GM20431 (cell line): ENCODE results near the gene ANO7.

Source experiments
- in situ Hi-C: fragments of 300-500 bp; cut with MseI, MboI; formaldehyde crosslinking; loops from one replicate; pipeline ENCODE4 v1.15.0; 2020; ENCODE audit warnings: low sequenced_read_pairs; ENCODE audit not compliant: unreplicated experiment

The ANO7 gene

DNA sequence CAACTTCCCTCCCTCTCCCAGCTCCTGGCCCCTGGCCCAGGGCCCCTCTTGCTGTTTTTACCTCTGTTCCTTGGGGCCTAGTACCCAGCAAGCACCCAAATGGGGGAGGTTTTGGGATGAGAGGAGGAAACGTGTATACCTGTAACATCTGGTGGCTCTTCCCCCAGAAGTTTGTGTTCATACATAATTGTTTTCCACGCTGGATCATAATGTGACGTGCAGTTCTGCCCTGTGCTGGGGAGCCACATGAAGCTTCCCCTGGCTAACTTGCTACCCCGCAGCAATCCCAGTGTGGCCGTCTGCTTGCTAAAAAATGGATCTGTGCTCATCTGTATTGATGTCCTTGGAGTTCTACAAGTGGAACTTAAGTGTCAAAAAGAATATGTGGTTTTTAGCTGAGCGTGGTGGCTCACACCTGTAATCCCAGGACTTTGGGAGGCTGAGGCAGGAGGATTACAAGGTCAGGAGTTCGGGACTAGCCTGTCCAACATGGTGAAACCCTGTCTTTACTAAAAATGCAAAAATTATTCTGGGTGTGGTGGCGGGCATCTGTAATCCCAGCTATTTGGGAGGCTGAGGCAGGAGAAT lies 36.5 kb downstream of the ANO7 start:
- in situ Hi-C loops, result no loop called here

DNA sequence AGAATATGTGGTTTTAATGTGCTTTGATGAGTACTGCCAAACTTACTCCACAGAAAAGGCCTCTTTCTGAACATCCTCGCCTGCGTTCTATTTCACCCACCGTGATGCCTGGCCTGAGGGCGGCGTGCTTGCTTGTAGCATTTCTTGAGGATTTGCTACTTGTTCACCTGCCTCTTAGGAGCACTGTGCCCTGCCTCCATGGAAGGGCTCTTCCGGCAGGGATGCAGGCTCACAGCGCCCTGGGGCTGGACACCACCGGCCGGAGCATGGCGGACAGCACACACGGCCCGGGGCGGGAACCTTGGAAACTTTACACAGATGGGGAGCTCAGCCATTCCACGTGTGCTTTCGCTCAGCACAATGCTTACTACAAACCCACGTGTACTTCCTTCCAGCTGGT lies 37.1 kb downstream of the ANO7 start:
- in situ Hi-C loops, result no loop called here

DNA sequence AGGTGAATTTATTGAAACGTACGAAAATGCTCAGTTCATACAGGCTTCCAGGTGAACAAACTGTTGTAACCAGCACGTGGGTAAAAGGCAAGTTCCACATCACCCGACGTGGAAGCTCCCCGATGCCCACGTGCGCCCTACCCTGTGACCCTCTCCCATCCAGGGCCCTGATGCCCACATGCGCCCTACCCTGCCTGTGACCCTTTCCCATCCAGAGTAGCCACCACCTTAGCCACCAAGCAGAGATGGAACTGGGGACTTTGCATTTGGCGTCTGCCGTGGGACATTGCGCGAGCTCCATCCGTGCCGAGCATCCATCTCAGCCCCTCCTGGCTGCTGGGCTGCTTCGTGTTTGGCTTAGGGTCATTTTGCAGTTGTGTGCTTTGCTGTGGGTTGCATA lies 37.5 kb downstream of the ANO7 start:
- in situ Hi-C loops, result no loop called here

DNA sequence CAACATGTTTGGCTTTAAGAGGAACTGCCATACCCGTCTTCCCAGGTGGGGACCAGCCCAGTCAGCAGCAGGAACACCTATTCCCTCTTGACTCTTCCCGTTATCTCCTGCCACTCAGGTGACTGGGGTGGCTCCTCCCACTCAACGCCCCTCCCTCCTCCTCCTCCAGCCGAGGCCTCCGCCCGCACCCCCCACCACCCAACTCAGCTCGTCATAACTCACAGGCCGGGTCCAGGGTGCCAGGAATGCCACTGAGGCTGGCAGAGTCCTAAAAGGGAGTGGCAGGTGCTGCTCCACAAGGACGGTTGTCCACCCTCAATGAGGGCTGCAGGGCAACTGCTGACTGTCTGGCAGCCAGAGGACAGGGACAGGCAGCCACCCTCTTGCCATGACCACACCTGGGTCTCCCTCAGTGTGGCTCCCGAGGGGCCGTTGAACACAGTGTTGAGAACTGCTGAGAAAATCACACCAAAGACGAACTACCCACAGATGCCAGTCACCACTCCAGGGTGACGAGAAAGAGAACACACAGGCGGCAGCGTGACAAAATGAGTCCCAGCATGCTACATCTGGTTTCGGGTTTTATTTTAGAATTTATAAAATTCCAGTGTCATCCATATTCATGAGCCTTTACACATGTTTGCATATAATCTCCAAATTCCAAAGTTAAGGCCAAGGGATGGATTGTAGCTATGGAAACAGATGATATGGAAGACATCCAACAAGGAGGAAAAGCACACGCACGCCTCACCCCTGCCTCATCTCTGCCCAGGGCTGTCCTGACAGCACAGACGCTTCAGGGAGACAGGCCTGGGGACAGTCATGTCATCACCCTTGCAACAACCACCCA lies 38.5 kb downstream of the ANO7 start:
- in situ Hi-C loops, result no loop called here

DNA sequence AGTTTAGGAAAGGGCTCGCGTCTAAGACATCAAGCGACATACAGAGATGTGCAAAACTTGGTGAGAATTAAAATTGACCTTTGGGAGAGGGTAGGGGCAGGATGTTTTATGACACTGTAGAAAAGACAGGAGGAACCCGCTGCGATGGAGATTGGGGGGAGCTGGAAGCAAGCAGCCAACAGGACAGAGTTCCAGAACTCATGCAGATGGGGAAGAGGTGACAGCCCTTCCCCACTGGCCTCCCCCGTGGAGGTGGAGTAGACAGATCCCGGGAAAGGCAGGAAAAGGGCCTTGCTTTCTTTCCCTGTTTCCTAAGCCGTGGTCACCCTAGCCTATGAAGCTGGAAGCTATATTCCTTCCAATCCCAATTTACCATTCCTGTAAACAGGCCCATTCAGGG lies 39.1 kb downstream of the ANO7 start:
- in situ Hi-C loops, result no loop called here

DNA sequence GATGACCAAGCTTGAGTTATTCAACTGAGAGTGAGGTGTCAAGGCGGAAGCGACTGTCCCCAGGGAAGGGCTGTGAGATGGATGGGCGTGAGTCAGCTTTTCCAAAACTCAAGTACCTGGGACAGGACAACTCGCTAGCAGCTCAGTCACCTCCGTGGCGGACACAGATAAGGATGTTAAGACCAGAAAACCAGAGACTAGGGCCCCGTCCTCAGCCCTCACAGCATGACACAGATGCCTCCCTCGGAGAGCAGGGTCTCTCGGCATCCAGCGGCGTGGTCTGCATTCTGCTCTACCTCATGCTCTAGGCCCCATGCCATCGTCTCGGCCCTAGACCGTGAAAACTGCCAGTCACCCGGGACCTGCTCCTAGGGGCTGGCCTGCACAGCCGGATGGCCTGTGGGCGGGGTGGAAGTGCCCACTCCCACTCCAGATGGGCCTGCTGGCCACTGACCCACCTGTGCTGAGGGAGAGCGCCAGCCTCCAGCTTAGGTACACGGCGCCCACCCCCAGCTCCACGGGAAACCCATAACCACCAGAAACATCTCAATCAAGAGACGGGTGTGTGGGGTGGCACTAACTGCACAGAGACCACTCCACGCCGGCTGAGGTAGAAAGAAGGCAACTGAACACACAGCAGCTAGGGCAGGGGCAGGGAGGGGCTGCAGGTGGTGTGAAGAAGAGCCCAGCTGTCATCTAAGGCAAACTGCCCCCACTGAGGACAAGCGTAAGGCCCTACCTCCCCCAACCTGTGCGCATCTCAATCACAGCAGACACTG lies 39.8 kb downstream of the ANO7 start:
- in situ Hi-C loops, result no loop called here

DNA sequence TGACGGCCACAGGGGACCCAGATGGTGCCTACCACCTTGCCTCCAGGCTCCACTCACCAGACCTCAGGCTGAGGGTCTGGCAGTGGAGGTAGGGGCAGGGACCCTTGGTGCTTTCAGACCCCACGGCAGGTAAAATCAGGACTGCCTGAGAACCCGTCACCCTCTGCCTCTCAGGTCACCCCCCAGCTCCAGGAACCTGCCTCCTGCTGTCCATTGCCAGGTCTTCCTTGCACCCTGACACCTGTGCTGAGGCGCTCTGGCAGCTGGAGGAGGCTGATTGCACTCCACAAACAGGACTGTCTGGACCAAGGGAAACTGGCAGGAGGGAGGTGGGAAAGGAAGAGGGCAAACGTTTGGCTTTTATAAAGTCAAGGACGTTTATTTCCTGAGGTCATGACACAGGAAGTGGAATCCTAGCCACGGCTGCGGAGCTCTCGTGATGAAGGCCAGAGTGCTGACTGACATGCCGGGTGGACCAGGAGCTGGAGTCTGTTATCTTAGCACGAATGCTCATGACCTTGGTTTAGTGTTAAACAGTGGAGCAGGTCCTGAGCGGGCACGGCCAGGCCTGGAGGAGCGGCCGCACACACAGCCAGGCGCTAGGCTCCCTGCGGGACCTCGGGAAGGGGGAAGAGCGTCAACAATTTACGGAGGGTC lies 40.5 kb downstream of the ANO7 start:
- in situ Hi-C loops, result no loop called here

DNA sequence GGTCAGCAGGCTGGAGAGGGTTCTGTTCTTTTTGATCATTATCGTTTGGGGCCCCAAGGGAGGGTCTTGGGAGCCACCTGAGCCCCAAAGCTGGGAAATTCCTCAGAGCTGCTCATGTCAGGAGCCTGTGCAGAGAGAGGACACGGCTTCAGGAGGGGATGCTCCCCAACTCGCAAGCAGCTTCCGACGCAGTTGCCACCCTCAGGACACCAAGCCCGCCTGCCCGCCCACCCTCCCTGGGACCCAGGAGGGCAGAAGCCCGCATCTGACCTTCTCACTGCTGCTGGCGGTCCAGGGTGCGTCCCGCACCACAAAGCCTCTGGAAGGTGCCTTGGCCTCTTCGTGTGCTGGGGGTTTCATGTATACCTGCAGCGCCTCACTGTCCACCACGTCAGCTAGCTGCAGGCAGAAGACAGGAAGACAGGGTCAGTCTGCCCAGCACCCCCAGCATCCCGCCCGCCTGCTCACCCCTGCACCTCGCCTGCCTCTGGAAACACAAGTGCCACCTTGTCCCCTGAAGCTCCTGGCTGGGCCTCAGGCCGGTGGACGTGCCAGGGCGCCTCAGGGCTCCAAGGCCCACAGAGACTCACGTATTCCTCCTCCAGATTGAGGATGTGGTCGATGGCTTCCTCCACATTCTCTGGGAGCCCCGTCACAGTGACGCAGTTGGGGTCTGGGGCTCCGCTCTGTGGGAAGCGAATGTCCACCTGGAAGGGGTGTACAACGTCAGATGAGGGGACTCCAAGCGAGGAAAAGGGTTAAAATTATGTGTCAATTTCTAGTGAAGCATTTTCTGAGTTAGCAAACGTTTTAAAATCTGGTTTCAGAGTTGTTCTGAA lies 41.3 kb downstream of the ANO7 start:
- in situ Hi-C loops, result no loop called here

DNA sequence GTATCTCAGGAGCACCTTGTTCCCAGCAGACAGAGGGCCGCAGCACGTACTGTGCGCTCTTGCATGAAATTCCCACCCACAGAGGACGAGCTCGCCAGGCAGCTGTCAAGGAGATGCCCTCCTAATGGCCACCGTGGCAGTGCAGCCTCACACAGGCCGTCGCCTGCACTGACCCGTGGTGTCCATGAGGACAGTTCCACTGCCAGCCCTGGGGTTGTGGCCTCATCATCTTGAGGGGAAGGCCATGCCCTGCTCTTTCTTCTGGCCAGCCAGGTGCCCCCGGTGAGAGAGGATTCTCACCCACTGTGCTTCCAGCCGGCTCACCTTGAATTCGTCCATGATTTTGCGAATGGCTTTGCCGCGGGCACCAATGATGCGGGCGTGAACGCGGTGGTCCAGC lies 42.0 kb downstream of the ANO7 start:
- in situ Hi-C loops, result no loop called here

DNA sequence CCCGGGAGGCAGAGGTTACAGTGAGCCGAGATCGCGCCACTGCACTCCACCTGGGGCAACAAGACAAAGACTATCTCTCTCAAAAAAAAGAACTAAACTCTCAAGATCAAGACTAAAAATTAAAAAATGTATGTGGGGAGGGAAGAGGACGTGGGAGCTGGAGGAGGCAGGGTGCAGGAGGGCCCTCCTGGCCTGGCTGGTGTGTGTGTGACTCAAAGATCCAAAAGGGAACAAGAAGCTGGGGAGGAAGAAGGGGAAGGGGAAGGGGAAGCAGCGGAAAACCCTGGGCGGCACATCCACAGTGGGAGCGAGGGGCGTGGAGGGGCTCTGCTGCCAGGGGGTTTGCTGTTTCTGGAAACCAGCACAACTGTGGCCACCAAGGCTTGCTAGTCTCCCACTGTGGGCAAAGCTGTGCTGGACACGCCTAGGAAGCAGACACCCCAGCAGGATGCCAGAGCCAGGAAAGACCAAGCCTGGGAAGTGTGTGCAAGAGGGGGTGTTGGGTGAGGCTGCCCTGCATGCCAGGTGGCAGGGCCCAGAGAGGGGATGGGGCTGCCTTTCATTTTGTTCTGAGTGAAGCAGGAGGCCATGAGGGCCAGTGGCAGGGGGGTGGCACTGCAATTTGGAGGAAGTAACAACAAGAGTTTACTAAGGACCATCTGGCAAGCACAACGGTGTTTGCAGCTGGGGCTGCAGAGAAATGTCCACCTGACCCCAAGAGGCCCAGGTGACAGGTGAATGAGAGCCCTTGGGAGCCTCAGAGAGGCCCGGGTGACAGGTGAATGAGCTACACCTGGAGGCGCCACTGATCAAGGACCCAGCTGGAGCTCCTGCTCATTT lies 44.5 kb downstream of the ANO7 start:
- in situ Hi-C loops, result no loop called here

DNA sequence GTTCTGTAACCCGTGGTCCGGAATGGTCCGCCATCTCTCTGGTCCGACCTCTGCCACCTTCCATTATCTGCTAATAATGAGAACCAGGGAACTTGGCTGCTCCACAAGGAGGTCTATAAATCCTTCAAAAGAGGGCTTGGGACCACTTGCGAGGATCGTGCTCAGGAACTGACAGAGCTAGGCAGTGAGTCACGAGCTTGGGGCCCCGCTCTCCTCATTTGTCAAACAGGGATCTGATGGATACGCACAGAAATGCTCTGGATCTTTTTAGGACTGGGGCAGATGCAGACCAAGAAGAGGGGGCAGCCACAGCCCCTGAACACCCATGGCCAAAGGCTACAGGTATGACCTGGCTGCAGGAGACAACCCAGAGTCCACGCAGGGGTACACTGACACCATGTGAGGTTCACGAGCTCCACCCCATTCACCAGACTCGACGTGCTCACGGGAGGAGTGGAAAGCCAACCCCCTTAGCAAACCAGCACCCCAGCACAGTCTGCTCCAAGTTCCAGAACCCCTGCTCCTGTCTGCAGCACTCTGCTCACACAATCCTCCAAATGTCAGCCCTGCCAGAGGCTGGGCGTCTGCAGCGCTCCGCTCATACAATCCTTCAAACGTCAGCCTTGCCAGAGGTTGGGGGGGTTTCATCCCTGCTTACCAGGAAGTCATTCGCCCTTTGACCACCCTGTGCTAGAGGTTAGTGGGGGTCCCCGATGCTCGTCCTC lies 45.8 kb downstream of the ANO7 start:
- in situ Hi-C loops, result no loop called here

DNA sequence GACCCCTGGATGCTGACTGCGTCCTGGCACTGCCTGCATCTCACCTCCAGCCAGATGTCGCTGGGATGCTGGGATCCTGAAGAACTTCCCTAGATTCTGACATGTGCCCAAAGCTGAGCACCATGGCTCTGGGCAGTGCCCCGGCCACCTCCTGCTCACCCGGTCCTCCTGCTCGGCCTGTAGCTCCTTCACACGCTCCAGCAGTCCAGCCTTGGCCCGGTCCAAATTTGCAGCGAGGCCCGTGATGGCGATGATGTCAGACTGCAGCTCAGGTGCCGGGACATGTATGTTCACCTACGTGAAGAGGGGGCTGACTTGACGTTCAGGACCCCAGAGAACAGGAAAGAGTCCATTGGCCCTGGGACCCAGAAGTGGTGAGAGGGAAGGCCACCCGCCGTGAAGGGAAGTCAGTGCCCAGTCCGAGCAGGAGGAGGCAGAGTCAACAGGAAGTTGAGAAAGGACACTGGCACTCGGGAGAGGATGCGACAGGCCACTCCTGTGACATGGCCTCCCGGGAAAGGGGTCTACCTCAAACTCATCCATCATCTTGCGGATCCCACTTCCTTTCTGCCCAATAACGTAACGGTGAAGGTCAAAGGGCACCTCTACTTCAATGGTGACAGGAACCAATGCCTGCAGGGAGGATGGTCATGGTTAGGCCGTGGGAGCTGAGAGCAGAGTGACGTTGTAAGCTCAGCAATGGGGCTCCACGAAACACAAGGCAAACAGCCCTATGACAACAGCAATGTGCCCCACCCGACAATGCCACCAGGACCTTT lies 46.7 kb downstream of the ANO7 start:
- in situ Hi-C loops, result no loop called here

DNA sequence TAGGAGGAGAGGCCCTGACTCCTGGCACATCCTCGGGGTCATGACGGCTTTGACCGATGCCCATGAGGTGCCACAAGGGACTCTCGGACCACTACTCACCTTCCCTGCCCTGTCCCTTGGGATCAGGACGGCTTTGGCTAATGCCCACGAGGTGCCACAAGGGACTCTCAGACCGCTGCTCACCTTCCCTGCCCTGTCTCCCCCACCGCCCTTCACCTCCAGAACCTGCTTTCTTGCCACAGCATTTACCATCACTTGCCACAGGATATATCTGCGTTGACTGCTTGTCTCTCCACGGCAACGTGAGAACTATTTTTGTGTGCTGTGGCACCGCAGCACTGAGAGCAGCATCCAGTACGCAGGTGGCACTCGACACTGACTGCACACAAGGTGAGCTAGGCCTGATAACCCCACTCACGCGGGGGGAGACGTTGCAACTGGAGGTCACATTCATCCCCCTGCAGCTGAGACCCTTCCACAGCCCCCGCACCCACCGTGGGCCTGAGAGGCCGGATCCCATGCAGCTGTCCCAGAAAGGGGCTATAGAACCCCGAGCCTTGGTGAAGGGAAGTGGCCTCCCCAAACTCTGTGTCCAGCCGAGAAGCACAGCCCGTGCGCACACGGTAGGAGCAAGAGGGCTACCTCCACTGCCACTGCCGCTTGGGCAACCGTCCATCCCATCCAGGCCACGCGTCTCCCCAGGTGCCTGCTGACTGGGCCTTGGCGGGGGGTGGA lies 47.5 kb downstream of the ANO7 start:
- in situ Hi-C loops, result no loop called here

DNA sequence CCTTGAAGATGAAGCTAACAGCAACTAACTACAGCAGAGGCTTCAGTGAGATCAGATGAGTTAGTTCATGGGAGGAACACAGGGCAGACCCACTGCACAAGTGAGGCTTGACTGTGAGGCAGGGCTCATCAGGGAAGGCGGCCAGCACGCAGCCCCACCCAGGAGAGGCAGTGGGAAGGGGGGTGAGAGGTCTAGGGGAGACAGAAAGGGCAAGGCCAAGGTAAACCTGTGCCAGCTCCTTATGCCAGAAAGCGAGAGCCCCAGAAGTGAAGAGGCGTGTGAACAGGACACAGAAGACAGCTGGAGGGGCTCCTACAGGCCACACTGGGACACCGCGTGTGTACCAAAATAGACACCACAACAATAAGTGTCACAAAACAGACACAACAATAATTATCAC lies 48.6 kb downstream of the ANO7 start:
- in situ Hi-C loops, result no loop called here

DNA sequence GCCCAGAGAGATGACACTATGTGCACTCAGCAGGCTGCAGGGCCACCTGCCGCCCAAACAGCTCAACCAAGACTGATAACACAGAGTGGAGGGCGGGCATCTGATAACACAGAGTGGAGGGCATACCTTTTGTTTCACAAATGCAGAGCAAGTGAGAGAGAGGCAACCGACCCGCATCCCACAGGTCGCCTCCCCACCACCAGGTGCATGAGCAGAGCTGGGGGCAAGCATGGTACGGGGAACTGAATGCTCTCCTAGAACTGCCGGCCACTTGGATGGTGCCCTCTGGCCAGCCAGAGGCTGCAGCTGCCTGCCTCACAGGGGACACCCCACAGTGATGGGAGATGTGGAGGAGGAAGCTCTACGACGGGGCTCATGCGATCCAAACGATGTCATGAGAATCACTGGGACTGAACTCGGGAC lies 49.5 kb downstream of the ANO7 start:
- in situ Hi-C loops, result no loop called here

DNA sequence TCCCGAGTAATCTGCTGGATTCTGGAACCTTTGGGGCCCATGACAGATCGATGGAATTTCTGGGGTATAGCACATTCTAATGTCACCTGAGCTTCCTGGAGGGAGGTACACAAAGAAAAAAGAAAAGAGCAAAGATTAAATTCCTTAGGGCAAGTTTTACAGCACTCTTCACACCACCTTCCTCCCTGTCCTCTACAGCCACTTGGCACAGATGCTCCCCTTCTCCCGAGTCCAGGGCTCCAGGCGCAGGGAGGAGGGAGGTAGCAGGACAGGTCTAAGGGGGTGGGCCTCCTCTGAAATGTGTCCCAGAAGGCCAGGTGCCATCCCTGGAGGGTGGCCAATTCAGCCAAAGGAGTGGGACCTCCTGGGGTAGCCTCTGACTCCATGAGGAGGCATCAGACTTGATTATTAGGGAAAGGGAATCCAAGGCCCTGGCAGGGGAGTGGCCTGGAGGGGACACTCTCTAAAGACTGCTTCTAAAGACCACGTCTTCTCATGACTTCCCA lies 50.3 kb downstream of the ANO7 start:
- in situ Hi-C loops, result no loop called here
